Erythroblast (primary cell): ENCODE results near the gene OSTM1.

Experiments used
- DNase-seq, 2 experiments: peaks; one replicate each; lab custom pipeline; 2025; lab: John Stamatoyannopoulos, UW
- GATA1 ChIP-seq: IDR thresholded peaks from 2 replicates; pipeline ENCODE4 v1.6.1; 2011; ENCODE audit warnings: low read depth, mild to moderate bottlenecking, control low read depth, low read length, moderate library complexity
- POLR2A ChIP-seq: IDR thresholded peaks from 2 replicates; pipeline ENCODE4 v1.6.1; 2011; ENCODE audit warnings: mild to moderate bottlenecking, low read length

The OSTM1 gene

GRCh38 chr6:108074359-108075144 is at the start of gene OSTM1:
TSS of gene OSTM1 (minus strand) at chr6:108074741. CDS start at chr6:108074651, 90 bp downstream.
- no peak for TF ChIP-seq GATA1
- TF ChIP-seq POLR2A, result peak; percentile 83
- peak; percentile 94 to 96 for DNase-seq

GRCh38 chr6:108123946-108124345 is 49.4 kb upstream of the OSTM1 start:
- DNase-seq, result no peak
- no peak for TF ChIP-seq POLR2A
- no peak for TF ChIP-seq GATA1

GRCh38 chr6:108123481-108123929 is 49.0 kb upstream of the OSTM1 start:
- TF ChIP-seq GATA1, result no peak
- TF ChIP-seq POLR2A, result no peak
- DNase-seq, result no peak

GRCh38 chr6:108121612-108122011 is 47.1 kb upstream of the OSTM1 start:
- no peak for DNase-seq
- no peak for TF ChIP-seq POLR2A
- TF ChIP-seq GATA1, result no peak

- TF ChIP-seq POLR2A (no peak), GATA1 (no peak)
- no peak for DNase-seq
Measured at GRCh38 chr6:108120311-108120710, 45.8 kb upstream of the OSTM1 start.

- no peak for DNase-seq
Measured at GRCh38 chr6:108119769-108120141, 45.2 kb upstream of the OSTM1 start.

GRCh38 chr6:108118810-108119768 is 44.5 kb upstream of the OSTM1 start:
- peak in 1 of 2 experiments; percentile 17 for DNase-seq
- TF ChIP-seq POLR2A (no peak), GATA1 (no peak)

More at GRCh38 chr6:108119769-108120141, 45.2 kb upstream of the OSTM1 start:
- TF ChIP-seq GATA1 (no peak), POLR2A (no peak)

GRCh38 chr6:108118359-108118724 is 43.8 kb upstream of the OSTM1 start:
- no peak for DNase-seq

GRCh38 chr6:108117427-108118358 is 43.2 kb upstream of the OSTM1 start:
- peak; percentile 38 to 64 for DNase-seq
- no peak for TF ChIP-seq GATA1
- no peak for TF ChIP-seq POLR2A

More at GRCh38 chr6:108118359-108118724, 43.8 kb upstream of the OSTM1 start:
- TF ChIP-seq POLR2A, result no peak
- no peak for TF ChIP-seq GATA1

GRCh38 chr6:108116546-108117426 is 42.2 kb upstream of the OSTM1 start:
- no peak for DNase-seq
- TF ChIP-seq GATA1 (no peak), POLR2A (no peak)

- TF ChIP-seq POLR2A, result no peak
- no peak for TF ChIP-seq GATA1
- DNase-seq, result peak; percentile 55 to 59
Measured at GRCh38 chr6:108115598-108116058, 41.1 kb upstream of the OSTM1 start.
